ENCODE data around the gene NR2C2AP. TPM values are rescaled to one million over a fixed set of nuclear protein-coding genes. Genes with fewer than 3 reads are reported as not detected.

NR2C2AP gene
- total RNA-seq, 1 donor: 10.5 TPM

- no peak for DNase-seq (ENCODE audit: low read depth in 2 of 3, low spot score in 2 of 3)
These were observed 48.3 kb downstream of the NR2C2AP start for GRCh38 chr19:19154768-19155494.

DNA sequence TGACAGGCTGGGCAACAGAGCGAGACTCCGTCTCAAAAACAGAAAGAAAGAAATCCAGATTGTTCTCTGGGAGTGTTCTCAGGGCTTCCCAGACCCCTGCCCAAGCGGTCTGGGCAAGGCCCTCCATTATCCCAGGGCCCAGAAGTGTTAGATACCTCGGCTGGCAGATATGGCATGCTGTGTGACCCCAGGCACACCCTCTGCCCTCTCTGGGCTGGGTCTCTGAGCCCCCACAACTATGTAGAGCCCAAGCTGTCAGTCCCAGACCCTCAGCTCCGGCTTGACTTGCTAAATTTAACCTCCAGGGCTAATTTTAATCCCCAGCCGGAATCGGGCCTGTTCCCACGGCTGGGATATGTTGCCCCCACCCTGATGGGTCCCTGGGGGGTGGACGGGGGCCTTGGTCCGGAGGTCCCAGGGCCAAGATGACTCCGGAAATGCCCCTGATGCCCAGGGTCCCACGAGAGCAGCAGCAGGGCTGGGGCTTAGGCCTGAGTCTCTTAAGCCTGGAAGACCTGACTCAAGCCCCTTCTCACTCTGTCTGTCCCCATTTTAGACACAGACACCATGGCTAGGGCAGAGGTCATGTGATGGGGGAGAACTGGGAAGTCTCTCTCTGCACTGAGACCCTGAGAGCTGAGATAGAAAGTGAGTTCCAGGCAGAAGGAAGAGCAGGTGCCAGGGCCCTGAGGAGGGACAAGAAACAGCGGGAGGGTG, 50.4 kb downstream of the NR2C2AP start:
- no peak for DNase-seq (ENCODE audit: low read depth in 2 of 3, low spot score in 2 of 3)

- no peak for DNase-seq (ENCODE audit: low read depth in 2 of 3, low spot score in 2 of 3)
These were observed 51.8 kb downstream of the NR2C2AP start for GRCh38 chr19:19151418-19151817.

Small RNA genes lying within 50 kb of the gene (small RNA-seq; reads per million reads assigned to genes)
- not detected for gene RNU6-1028P

Other genes with a start within 250 kb of the NR2C2AP start
- 33.7 TPM for gene SUGP2, start 169.9 kb downstream of the NR2C2AP start, total RNA-seq
- gene ARMC6, start 169.8 kb downstream of the NR2C2AP start, total RNA-seq: 80.8 TPM
- 11.6 TPM for gene SLC25A42, start 139.4 kb downstream of the NR2C2AP start, total RNA-seq
- 33.4 TPM for gene TMEM161A, start 64.9 kb downstream of the NR2C2AP start, total RNA-seq
- gene MEF2B, start 33.2 kb downstream of the NR2C2AP start, total RNA-seq: 0.27 TPM
- 17.2 TPM for gene BORCS8, start 11.3 kb downstream of the NR2C2AP start, total RNA-seq
- gene RFXANK, start 11.2 kb downstream of the NR2C2AP start, total RNA-seq: 90.2 TPM
- not detected for gene NCAN, start 8.5 kb upstream of the NR2C2AP start, total RNA-seq
- under 0.01 TPM for gene TM6SF2, start 69.9 kb upstream of the NR2C2AP start, total RNA-seq
- 32.0 TPM for gene SUGP1, start 117.1 kb upstream of the NR2C2AP start, total RNA-seq
- 111 TPM for gene MAU2, start 117.4 kb upstream of the NR2C2AP start, total RNA-seq
- 47.1 TPM for gene GATAD2A, start 202.3 kb upstream of the NR2C2AP start, total RNA-seq